Hypothalamus (tissue), 51 donors: ENCODE results near the gene SHROOM3.

Experiments used
- DNase-seq, 51 donors: peaks; one replicate each; lab custom pipeline; 2025; lab: John Stamatoyannopoulos, UW

The SHROOM3 gene

DNA sequence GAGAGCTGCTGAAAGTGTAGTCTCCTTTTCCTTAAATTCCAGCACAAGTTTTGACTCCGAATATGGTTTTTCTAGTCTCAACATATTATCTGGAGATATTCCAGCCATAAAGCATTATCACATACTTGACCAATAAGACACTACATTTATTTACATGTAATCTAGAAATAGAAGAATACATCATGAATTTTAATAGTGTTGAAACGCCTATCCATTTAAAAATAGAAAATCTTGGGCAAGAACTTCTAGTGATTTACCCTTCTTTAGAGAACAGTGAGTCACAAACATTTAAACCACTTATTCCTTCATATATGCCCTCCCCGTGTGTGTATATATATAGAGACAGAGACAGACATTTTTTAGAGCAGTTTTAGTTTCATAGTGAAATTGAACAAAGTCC, 301.4 kb downstream of the SHROOM3 start:
- no peak for DNase-seq

- no peak for DNase-seq
Observed at GRCh38 chr4:76737180-76737579, 302.2 kb downstream of the SHROOM3 start.

DNA sequence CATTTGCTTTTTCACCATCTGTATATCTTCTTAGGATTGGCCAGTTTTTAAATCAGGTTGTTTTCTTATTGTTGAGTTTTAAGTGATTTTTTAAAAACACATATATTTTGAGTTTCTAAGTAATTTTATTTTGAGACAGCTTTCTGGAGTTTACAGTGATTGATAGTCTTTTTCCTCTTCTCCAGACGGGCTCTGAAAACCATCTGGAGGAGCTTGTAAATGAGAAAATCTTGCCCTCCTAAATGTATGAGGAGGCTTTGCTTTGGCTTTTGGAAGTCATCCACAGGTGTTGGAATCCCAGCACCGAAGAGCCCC, 302.7 kb downstream of the SHROOM3 start:
- no peak for DNase-seq

DNA sequence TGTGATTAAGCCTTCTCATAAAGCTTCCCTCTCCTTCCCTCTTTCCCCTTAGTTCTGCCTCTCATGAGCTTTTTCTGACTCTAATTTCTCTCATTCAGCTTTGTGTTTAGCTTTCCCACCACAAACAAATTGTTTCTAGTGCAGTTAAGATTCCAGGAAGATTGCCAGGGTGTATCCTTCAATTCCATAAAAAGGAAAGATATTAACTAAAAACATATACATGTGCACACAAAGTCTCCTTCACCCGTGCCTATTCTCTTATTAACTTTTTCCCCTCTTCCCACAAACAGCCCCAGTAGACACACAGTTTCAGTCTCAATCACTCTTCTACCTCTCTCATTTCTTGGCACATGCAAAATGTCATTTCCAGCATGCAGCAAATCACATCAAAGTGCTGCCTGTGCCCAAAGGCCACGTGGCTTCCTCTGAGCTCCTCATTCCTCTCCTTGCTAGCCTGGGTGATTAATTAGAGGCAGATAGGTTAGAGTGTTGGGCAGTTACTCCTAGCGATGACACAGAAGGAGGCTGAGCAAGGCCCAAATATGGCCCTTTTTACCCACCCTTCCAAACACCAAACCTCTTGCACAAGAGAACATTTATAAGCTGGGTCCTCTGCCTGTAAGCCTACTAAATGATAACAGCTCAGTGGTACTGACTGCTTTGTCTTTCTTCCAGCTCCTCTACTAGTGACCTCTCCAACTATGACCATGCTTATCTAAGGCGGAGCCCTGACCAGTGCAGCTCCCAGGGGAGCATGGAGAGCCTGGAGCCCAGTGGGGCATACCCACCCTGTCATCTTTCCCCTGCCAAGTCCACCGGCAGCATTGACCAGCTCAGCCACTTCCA, 303.3 kb downstream of the SHROOM3 start:
- DNase-seq = peak in 3 of 51 donors; percentile 6 to 13 (median 11)

DNA sequence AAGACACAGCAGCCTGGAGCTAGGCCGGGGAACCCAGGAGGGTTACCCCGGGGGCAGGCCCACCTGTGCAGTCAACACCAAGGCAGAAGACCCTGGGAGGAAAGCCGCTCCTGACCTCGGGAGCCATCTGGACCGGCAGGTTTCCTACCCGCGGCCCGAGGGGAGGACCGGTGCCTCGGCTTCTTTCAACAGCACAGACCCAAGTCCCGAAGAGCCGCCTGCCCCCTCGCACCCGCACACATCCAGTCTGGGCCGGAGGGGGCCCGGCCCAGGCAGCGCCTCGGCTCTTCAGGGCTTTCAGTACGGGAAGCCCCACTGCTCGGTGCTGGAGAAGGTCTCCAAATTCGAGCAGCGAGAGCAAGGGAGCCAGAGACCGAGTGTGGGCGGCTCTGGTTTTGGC, 305.2 kb downstream of the SHROOM3 start:
- DNase-seq = no peak

- DNase-seq = no peak
Observed at GRCh38 chr4:76740866-76741662, 306.0 kb downstream of the SHROOM3 start.

DNA sequence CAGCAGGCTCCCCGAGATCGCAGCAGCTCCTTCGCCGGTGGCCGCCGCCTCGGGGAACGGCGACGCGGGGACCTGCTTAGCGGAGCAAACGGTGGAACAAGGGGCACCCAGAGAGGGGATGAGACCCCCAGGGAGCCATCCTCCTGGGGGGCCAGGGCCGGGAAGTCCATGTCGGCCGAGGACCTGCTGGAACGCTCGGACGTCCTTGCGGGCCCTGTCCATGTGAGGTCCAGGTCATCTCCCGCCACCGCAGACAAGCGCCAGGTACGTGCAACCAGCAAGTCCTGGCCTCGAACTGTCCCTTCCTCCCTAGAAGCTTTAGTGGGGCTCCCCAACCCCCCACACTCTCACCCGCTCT, 306.6 kb downstream of the SHROOM3 start:
- DNase-seq = no peak

DNA sequence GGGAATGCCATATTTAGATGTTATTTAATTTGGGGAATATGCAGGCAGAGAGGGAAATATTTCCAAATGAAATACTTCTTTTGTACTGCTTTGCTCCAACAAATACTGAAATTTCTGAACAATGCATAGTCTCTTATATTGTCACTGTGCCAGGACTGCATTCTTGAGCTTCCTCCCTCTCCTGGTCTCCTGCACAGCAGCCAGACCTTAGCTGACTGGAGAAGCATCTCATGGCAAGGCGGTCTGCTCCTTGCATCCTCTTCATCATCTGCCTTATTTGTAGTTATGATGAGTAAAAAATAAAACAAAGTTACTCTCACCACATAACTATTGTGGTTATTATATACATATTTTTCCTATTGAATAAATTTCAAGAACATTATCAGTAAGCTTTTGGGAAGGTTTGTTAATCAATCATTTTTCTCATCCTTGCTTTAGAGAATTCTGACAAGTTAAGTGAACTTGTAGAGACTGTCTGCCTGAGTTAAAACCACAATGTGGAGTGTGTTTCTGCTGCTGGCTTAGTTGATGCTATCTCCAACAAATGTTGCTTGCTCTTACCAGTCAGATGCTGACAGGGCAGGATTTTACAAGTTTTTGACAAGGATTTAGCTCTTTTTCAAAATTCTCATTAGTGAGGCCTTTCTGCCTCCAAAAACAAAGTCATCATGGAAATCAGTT, 309.4 kb downstream of the SHROOM3 start:
- DNase-seq = no peak

- DNase-seq = no peak
Observed at GRCh38 chr4:76745240-76745639, 310.2 kb downstream of the SHROOM3 start.

GRCh38 chr4:76747563-76747962, 312.5 kb downstream of the SHROOM3 start:
- no peak for DNase-seq

DNA sequence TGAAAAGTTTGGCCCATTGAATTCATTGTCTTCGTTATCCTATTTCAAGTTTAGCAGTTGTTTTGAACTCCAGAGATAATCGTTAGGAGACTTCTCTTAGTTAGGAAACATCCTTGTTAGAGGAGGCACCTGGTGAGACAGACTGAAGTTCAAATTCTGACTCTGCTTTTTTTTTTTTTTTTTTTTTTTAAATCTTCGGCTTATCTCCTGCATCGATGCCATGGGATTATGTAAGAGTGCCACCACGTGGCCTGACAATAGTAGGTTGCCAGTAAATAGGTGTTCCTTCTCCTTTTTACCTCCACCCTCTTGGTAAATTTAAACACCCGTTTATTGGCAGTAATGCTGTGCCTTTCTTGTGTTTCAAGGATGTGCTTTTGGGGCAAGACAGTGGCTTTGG, 313.6 kb downstream of the SHROOM3 start:
- DNase-seq = peak in 1 of 51 donors; percentile 1

- DNase-seq = no peak
Observed at GRCh38 chr4:76749355-76749754, 314.3 kb downstream of the SHROOM3 start.

DNA sequence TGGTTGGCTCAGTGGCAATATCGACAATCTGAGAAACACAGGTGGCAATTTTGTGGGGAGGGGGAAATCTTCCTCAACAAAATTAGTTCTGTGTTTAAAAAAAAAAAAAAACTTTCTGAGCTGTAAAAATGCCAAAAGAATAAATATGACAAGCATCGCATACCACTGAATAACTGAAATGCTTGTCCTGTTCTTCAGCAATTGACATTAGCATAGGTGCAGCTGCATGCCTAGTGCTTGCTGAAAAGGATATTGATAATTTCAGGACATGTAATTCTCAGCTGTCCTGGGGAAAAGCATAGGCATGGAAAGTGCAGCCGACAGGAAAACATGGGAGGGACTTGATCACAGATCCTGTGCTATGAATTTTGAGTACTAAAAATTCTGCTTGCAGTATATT, 315.7 kb downstream of the SHROOM3 start:
- DNase-seq = no peak

DNA sequence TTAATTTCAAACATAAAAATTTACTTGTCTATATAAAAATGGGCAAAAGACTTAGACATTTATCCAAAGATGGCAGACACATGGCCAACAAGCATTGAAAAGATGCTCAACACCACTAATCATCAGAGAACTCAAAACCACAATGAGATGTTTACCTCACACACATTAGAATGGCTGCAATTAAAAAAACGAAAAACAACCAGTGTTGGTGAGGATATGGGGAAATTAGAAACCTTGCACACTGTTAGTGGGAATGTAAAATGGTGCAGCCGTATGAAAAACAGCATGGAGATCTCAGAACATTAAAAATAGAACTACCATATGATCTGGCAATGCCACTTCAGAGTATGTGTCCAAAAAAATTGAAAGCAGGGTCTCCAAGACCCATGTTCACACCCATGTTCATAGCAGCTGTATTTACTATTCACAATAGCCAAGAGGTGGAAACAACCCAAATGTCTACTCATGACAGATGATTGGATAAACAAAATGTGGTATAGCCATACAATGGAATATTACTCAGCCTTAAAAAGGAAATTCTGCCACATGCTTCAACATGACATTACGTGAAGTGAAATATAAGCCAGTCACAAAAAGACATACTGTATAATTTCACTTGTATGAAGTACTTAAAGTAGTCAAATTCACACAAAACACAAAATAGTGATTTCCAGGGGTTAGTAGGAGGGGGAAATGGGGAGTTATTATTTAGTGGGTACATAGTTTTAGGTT, 316.7 kb downstream of the SHROOM3 start:
- no peak for DNase-seq

DNA sequence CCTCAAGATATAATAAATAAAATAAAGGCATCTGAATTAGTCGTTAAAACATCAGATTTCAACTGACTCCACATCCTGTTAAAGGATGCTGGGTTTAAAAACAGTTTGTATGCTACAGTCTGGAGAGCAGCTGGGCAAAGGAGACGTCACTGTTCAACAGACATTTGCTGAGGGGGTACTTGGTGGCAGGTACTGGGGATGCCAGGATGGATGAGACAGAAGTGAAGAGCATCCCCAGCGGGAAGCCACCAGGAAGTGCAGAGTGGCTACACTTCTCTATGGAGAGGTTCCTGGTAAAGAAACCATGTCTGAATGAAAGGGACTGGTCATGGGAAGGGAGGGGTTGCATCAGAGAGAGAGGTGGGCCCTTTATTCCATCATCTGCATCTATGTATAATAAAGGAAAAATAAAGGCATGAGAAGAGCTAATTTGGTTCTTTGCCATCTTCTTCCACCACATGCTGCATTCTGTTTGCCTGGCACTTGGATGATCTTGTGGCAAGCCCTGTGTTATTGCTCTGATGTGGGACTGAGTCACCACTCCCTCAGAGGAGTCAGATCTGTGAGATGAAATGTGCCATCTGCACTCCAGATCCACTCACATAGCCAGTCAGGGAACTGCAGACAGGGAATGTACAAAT, 318.0 kb downstream of the SHROOM3 start:
- DNase-seq = peak in 1 of 51 donors; percentile 47

DNA sequence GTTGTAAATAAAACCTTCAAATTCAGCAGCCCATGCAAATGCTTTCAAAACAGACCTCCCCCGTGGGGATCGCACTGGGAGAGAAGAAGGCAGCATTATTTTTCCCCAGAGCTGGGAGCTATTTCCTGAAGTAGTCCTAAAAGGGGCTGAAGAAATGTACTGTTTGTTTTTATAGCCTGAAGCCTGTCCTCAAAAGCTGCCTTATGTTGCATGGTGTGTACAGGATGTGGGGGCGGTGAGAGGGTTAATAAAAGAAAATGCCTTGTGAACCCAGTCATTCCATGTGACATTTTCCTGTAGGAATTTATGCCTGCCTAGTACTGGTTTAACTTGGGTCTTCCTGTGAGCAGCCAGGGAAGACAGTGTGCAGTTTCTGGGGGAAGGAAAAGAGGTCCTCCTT, 318.8 kb downstream of the SHROOM3 start:
- DNase-seq = no peak

GRCh38 chr4:76754439-76754838, 319.4 kb downstream of the SHROOM3 start:
- no peak for DNase-seq

DNA sequence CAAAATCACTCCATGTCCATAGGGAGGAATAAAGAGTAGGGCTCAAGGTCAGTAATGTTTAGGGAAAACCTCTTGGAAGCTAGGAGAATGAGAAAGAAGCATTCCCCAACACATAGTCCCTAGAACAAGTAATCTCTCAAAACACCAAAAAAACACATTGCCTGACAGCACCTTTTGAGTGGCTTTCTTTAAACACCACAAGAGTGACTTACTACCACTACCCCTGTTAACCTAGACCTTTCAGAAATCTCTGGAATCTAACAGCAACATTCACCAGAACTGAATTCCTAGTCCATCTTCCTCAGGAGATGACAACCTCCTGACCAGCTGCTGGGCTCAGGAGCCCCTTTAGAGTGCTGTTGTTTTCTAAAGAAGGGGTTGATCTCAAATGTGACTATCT, 320.7 kb downstream of the SHROOM3 start:
- no peak for DNase-seq

DNA sequence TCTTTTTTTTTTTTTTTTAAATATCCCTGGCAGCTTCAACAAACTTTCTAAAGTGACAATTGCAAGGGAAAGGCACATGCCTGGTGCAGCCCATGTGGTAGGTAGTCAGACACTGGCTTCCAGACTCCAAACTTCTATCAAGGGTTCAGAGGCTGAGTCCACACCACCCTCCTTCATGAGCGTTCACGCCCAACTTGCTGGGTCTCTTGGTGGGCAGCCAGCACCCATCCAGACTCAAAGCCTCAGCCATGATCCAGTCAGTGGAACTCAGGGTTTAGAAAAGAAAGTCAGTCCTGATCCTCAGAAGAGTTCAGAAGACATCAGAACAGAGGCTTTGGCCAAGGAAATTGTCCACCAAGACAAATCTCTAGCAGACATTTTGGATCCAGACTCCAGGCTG, 321.4 kb downstream of the SHROOM3 start:
- DNase-seq = no peak

- DNase-seq = no peak
Observed at GRCh38 chr4:76757418-76757939, 322.4 kb downstream of the SHROOM3 start.
